ENCODE data around the gene LMF1.

DNA sequence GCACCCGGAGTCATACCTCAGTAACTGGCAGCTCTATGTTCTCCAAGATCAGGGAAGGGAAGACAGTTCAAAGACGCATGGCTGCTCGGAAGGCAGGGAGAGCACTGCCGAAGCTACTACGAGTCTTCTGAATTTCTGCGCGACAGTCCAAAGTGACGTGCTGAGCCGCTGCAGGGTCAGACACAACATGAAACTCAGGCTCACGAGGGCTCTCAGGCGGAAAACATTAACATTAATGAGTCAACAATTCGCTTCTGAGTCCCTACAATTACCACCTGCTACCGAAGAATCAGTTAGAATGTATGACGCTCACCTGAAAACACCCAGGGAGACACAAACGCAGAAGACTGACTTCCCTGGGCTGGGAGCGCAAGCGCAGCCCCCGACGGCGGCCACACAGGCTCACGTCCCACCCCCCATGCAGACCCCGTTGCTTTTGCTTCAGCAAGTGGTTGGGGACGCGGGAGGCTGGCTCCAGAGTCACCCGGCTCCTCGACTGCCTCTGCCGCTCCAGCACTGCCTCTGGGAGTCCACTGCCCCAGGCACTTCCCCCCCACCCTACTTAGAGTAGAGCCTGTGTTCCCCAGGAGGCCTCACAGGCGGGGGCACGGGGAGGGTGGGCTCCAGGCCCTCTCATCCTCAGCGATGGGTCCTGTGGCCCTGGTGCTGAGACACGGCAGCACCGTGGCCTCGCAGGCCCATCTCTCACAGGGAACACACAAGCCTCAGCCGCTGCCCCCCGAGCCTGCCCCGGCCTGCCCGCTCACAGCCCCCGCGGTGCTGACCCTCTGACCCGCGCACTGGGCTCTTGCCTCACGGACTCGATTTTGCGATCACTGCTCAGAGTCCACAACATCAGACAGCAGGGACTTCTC lies 38.9 kb downstream of the LMF1 start:
- TF ChIP-seq, protein P1, sequence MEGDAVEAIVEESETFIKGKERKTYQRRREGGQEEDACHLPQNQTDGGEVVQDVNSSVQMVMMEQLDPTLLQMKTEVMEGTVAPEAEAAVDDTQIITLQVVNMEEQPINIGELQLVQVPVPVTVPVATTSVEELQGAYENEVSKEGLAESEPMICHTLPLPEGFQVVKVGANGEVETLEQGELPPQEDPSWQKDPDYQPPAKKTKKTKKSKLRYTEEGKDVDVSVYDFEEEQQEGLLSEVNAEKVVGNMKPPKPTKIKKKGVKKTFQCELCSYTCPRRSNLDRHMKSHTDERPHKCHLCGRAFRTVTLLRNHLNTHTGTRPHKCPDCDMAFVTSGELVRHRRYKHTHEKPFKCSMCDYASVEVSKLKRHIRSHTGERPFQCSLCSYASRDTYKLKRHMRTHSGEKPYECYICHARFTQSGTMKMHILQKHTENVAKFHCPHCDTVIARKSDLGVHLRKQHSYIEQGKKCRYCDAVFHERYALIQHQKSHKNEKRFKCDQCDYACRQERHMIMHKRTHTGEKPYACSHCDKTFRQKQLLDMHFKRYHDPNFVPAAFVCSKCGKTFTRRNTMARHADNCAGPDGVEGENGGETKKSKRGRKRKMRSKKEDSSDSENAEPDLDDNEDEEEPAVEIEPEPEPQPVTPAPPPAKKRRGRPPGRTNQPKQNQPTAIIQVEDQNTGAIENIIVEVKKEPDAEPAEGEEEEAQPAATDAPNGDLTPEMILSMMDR (IDR thresholded peaks at IDR 0.05): no peak
- no peak for TF ChIP-seq POLR2A (IDR thresholded peaks at IDR 0.05)
